AG20443 (cell line): ENCODE results near the gene ADM5.
A peak's percentile ranks its signal among the peaks of the same experiment; 100 is the strongest.

Source experiments
- DNase-seq: peaks from one replicate; pipeline ENCODE4 v3.0.0; 2012; ENCODE audit warnings: low spot score, mixed read lengths

The ADM5 gene

GRCh38 chr19:49680421-49681351, 8.7 kb upstream of the ADM5 start:
- peak; percentile 95 for DNase-seq

GRCh38 chr19:49681830-49682229, 7.6 kb upstream of the ADM5 start:
- no peak for DNase-seq

- DNase-seq, result no peak
Observed at GRCh38 chr19:49682274-49682673, 7.1 kb upstream of the ADM5 start.

- no peak for DNase-seq
Observed at GRCh38 chr19:49683814-49684250, 5.6 kb upstream of the ADM5 start.

- peak; percentile 37 for DNase-seq
Observed at GRCh38 chr19:49684251-49684982, 5.0 kb upstream of the ADM5 start.

GRCh38 chr19:49684983-49685553, 4.3 kb upstream of the ADM5 start:
- DNase-seq, result no peak

- no peak for DNase-seq
Observed at GRCh38 chr19:49685845-49686332, 3.5 kb upstream of the ADM5 start.

- no peak for DNase-seq
Observed at GRCh38 chr19:49686503-49687088, 2.8 kb upstream of the ADM5 start.

- no peak for DNase-seq
Observed at GRCh38 chr19:49687150-49687549, 2.2 kb upstream of the ADM5 start.

- DNase-seq, result no peak
Observed at GRCh38 chr19:49687566-49688316, 1.7 kb upstream of the ADM5 start.

GRCh38 chr19:49688531-49689132, 762 bp upstream of the ADM5 start:
- no peak for DNase-seq

GRCh38 chr19:49690079-49690655, 773 bp downstream of the ADM5 start:
- no peak for DNase-seq

GRCh38 chr19:49690656-49691242, 1.4 kb downstream of the ADM5 start, which contains the start of gene CPT1C:
Gene CPT1C, plus strand, starts transcription at chr19:49691116. Its CDS starts 1,137 bp downstream, at chr19:49692253.
- peak; percentile 94 for DNase-seq

GRCh38 chr19:49691243-49692146, 2.1 kb downstream of the ADM5 start:
- DNase-seq, result peak; percentile 96

GRCh38 chr19:49692147-49692506, 2.7 kb downstream of the ADM5 start:
- DNase-seq, result no peak

GRCh38 chr19:49696115-49696514, 6.7 kb downstream of the ADM5 start:
- DNase-seq, result no peak

- no peak for DNase-seq
Observed at GRCh38 chr19:49696865-49697264, 7.5 kb downstream of the ADM5 start.

- DNase-seq, result no peak
Observed at GRCh38 chr19:49699364-49699763, 10.0 kb downstream of the ADM5 start.

GRCh38 chr19:49700563-49700962, 11.2 kb downstream of the ADM5 start:
- DNase-seq, result no peak
